ENCODE data around the gene GRK3. TPM values are rescaled to one million over a fixed set of nuclear protein-coding genes. Genes with fewer than 3 reads are reported as not detected.

Gene GRK3
- total RNA-seq, 1 donor from 2014 or later: 34.3 TPM

- Histone ChIP-seq H3K4me1 (no peaks in the 10 kb centered on the region), H3K27ac (no peak overlapping the region), H3K36me3 (no peaks in the 10 kb centered on the region), H3K27me3 (ENCODE audit: low read depth) (no peaks in the 10 kb centered on the region), H3K9me3 (peaks cover 14% of the 10 kb centered on the region), H3K4me3 (no peak overlapping the region)
- no peak for ATAC-seq
- no peak for TF ChIP-seq CTCF (IDR thresholded peaks at IDR 0.05)
- no peak for DNase-seq
- intact Hi-C loops (cut with DNase I): no loop called here
Measured at GRCh38 chr22:25765801-25766200, 201.3 kb downstream of the GRK3 start.

GRCh38 chr22:25766418-25766817 lies 201.9 kb downstream of the GRK3 start:
- no peak for DNase-seq
- no peak for TF ChIP-seq CTCF (IDR thresholded peaks at IDR 0.05)
- ATAC-seq: no peak
- no peaks in the 10 kb centered on the region for H3K27me3 ChIP-seq (ENCODE audit: low read depth)
- no peak overlapping the region for H3K27ac ChIP-seq
- no peaks in the 10 kb centered on the region for H3K4me1 ChIP-seq
- intact Hi-C loops (cut with DNase I): no loop called here
- no peak overlapping the region for H3K4me3 ChIP-seq
- no peaks in the 10 kb centered on the region for H3K36me3 ChIP-seq
- H3K9me3 ChIP-seq: peaks cover 14% of the 10 kb centered on the region

- no peaks in the 10 kb centered on the region for H3K36me3 ChIP-seq
- intact Hi-C loops (cut with DNase I): no loop called here
- no peaks in the 10 kb centered on the region for H3K4me1 ChIP-seq
- peaks cover 14% of the 10 kb centered on the region for H3K9me3 ChIP-seq
- no peak overlapping the region for H3K4me3 ChIP-seq
- DNase-seq (no peak), ATAC-seq (no peak)
- peaks cover 9% of the 10 kb centered on the region for H3K27me3 ChIP-seq (ENCODE audit: low read depth)
- no peak overlapping the region for H3K27ac ChIP-seq
- TF ChIP-seq CTCF (IDR thresholded peaks at IDR 0.05): no peak
Measured at GRCh38 chr22:25770333-25770732, 205.9 kb downstream of the GRK3 start.

- intact Hi-C loops (cut with DNase I): no loop called here
- Histone ChIP-seq H3K27me3 (ENCODE audit: low read depth) (peaks cover 9% of the 10 kb centered on the region), H3K27ac (no peak overlapping the region), H3K36me3 (no peaks in the 10 kb centered on the region), H3K9me3 (no peaks in the 10 kb centered on the region), H3K4me1 (no peaks in the 10 kb centered on the region), H3K4me3 (no peak overlapping the region)
- DNase-seq: no peak
- no peak for TF ChIP-seq CTCF (IDR thresholded peaks at IDR 0.05)
- no peak for ATAC-seq
Measured at GRCh38 chr22:25772288-25772687, 207.8 kb downstream of the GRK3 start.

GRCh38 chr22:25774575-25775026 lies 210.1 kb downstream of the GRK3 start:
- Histone ChIP-seq H3K4me1 (no peaks in the 10 kb centered on the region), H3K27ac (no peak overlapping the region), H3K4me3 (no peak overlapping the region), H3K9me3 (no peaks in the 10 kb centered on the region), H3K27me3 (ENCODE audit: low read depth) (peaks cover 9% of the 10 kb centered on the region), H3K36me3 (no peaks in the 10 kb centered on the region)
- no peak for TF ChIP-seq CTCF (IDR thresholded peaks at IDR 0.05)
- DNase-seq: no peak
- intact Hi-C loops (cut with DNase I): no loop called here
- no peak for ATAC-seq

- ATAC-seq (no peak), DNase-seq (no peak)
- no peak overlapping the region for H3K4me3 ChIP-seq
- intact Hi-C loops (cut with DNase I): no loop called here
- no peaks in the 10 kb centered on the region for H3K4me1 ChIP-seq
- H3K27ac ChIP-seq: no peak overlapping the region
- H3K9me3 ChIP-seq: no peaks in the 10 kb centered on the region
- no peaks in the 10 kb centered on the region for H3K36me3 ChIP-seq
- H3K27me3 ChIP-seq (ENCODE audit: low read depth): peaks cover 9% of the 10 kb centered on the region
- TF ChIP-seq CTCF (IDR thresholded peaks at IDR 0.05): no peak
Measured at GRCh38 chr22:25775531-25775930, 211.1 kb downstream of the GRK3 start.

Measured in lower lobe of right lung (tissue), 2 donors.